HG03103 (cell line): ENCODE measurements around the gene IMMP2L.

Experiments
- ATAC-seq: cut with Tn5 transposase; IDR thresholded peaks from one replicate; pipeline ENCODE4 v1.9.1; 2021; ENCODE audit warnings: low read depth; ENCODE audit not compliant: unreplicated experiment

The IMMP2L gene

DNA sequence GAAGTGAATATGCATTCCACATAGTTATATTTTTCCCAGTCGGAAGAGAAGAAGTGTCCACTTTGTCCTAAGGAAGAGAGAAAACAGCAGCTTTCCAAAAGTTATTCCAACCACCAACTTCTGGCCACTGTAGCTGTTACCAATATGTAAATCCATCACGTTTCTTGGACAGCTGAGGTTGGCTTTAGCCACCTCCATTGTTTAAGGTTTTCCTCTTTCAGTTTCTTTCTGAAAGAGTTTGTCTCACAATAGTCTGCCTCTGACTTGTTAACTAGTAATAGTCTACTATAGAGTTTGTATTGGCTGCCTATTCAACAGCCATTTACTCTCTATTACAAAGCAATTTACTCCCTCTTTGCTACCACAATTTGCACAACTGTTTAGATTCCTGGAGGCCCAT lies 929.0 kb downstream of the IMMP2L start:
- no peak for ATAC-seq

DNA sequence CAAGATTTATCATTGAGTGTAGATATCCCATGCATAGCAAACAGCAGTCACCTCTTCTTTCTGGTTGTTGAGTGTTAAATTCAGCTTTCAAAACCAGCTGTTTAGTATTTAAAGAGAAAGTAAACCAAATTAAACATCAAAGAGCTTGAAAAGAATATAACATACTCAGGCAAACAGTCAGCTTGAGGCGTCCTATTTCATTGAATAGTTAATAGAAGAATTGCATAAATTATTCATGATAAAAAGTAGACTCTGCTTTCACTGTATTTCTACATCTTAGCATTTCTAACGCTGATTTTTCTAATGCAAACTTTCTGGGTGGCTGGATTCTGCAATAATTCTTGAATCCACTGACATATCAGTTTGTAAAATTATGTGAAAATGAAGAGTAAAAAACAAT lies 935.9 kb downstream of the IMMP2L start:
- ATAC-seq = no peak

DNA sequence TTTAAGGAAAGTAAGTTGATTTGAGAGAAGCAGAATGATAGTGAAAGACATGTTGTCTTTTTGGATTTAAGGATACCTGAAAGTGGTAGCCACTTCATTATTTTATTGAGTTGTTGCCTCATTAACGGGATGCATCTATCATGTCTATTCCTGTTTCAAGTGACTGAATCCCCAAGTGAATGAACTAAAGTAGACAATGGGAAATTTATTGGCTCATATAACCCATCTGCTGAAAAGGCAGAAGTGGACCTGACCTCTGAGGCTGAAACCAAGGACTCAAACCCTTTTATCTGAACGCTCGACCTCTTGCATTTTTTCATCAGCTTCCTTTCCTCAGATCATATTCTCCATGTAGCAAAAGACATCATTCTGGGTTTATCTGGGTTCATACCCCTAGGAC lies 937.0 kb downstream of the IMMP2L start:
- no peak for ATAC-seq

DNA sequence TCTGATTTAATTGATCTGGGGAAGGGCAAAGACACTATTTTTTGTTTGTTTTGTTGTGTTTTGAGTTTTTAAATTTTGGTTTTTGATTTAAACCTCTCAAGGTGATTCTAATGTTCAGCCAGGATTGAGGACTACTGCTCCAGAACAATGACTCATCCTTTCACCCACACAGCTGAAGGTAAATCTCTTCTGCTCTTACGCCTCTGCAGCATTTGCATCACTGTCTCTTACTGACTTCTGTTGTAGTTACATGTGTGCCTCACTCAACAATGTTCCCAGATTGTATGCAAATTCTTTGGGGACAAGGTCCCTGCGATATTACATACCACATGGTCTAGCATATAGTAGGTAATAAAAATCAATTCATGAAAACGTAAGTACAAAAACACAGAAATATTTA lies 938.9 kb downstream of the IMMP2L start:
- ATAC-seq = no peak

DNA sequence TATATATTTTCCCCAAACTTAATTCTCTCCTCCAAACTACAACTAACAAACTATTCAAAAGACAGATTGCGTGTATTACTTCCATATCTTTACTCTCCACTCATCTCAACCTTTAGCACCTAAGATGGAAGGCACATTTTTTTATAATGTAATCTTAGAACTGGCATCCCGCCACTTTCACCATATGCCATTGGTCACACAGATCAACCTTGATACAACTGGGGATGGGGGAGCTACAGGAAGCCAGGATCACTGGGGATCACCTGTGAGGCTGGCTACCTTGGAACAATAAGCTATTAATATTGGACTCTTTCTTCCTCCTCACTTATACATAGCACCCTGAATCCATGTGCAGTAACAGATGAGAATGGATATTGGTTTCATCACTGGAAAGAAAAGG lies 941.0 kb downstream of the IMMP2L start:
- no peak for ATAC-seq

DNA sequence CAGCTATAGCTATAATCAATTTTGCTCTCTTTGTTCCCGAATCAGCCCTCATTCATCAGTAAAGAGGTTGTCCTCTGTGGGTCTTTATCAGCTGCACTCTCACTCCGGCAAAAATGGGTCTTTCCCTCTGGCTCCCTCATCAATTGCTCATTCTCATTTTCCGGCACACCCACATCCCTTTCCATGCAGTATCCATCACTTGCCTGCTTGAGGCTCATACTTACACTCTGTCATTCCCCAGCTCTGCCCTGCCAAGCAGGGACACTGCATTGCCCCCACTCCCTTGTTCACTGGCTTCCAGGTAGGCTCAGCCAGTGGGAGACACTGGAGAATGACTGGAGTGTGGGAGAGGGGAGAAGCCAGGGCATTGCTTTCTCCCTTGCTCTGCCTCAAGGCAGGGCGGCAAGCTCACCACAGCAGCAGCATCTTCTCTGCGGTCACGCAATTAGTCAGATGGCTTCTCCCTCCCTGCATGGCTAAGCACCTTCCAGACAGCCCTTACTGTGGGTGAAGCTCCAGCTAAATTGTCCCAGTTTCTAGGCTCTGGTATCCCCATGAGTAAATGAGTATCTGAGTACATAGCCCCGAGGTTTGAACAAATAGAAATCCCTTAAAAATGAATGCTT lies 942.1 kb downstream of the IMMP2L start:
- ATAC-seq = no peak
